Progenitor cell of endocrine pancreas (in vitro differentiated cells): ENCODE measurements around the gene PAPPA. TPM values are rescaled to one million over a fixed set of nuclear protein-coding genes. Genes with fewer than 3 reads are reported as not detected.

ENCODE experiments used
- DNase-seq: peaks from one replicate; pipeline ENCODE4 v3.0.0; 2021; ENCODE audit warnings: low spot score; ENCODE audit not compliant: unreplicated experiment
- H3K27ac Mint-ChIP-seq: 2 replicates; pipeline ENCODE4 v1.8.0; 2021; ENCODE audit warnings: mild to moderate bottlenecking, moderate library complexity, mixed read lengths
- H3K27me3 Mint-ChIP-seq: 2 replicates; pipeline ENCODE4 v1.8.0; 2021; ENCODE audit warnings: mixed read lengths
- H3K36me3 Mint-ChIP-seq: 2 replicates; pipeline ENCODE4 v1.8.0; 2022; ENCODE audit warnings: mixed read lengths; ENCODE audit not compliant: insufficient read depth
- H3K4me1 Mint-ChIP-seq: 2 replicates; pipeline ENCODE4 v1.8.0; 2021; ENCODE audit warnings: low read depth, mixed read lengths
- H3K4me3 Mint-ChIP-seq: 2 replicates; pipeline ENCODE4 v1.8.0; 2021; ENCODE audit warnings: low read depth, mild to moderate bottlenecking, moderate library complexity, mixed read lengths
- H3K9me3 Mint-ChIP-seq: 2 replicates; pipeline ENCODE4 v1.8.0; 2021; ENCODE audit warnings: low read depth, mixed read lengths
- CTCF ChIP-seq: fragments of 200-600 bp; sonication (generic); IDR thresholded peaks from one replicate; pipeline ENCODE4 v1.5.0; 2021; ENCODE audit warnings: antibody characterized with exemption, mild to moderate bottlenecking; ENCODE audit not compliant: unreplicated experiment
- total RNA-seq: library from RNA; stranded (reverse); gene quantifications from 2 replicates; pipeline ENCODE4 v1.2.1, GENCODE V29; 2021

The PAPPA gene
- total RNA-seq, 1 donor from 2014 or later: 0.36 TPM

- TF ChIP-seq CTCF: no peak
- no peak overlapping the region for H3K4me3 Mint-ChIP-seq
- H3K36me3 Mint-ChIP-seq: no peaks in the 10 kb centered on the region
- DNase-seq: no peak
- no peaks in the 10 kb centered on the region for H3K27me3 Mint-ChIP-seq
- no peak overlapping the region for H3K27ac Mint-ChIP-seq
- H3K9me3 Mint-ChIP-seq: no peaks in the 10 kb centered on the region
- peaks cover 4% of the 10 kb centered on the region for H3K4me1 Mint-ChIP-seq
Measured at GRCh38 chr9:116358251-116358650, 204.7 kb downstream of the PAPPA start.

GRCh38 chr9:116360016-116360415 is 206.4 kb downstream of the PAPPA start:
- Mint-ChIP-seq H3K4me3 (no peak overlapping the region), H3K4me1 (peaks cover 4% of the 10 kb centered on the region), H3K27ac (no peak overlapping the region), H3K9me3 (no peaks in the 10 kb centered on the region), H3K27me3 (no peaks in the 10 kb centered on the region), H3K36me3 (no peaks in the 10 kb centered on the region)
- TF ChIP-seq CTCF: no peak
- no peak for DNase-seq

DNA sequence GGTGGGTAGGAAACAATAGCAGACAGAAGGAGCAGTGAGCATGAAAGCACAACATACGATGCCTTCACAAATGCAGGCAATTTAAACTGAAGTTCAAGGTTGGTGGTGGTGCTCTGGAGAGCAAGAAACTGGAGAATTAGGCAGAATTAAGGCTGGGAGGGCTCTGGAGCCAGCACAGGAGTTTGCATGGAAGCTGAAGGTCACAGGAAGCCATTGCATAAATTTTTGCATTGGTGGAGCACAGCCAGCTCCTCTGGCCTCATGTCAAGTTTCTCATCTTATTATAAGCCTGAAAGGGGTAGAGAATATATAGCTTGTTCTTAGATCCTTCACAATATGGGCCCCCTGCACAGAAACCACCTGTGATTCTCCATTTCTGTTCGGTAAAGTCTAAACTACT is 207.4 kb downstream of the PAPPA start:
- H3K4me1 Mint-ChIP-seq: no peaks in the 10 kb centered on the region
- H3K36me3 Mint-ChIP-seq: no peaks in the 10 kb centered on the region

GRCh38 chr9:116361547-116361946 is 208.0 kb downstream of the PAPPA start:
- TF ChIP-seq CTCF: no peak
- no peak for DNase-seq
- H3K4me3 Mint-ChIP-seq: no peak overlapping the region
- no peak overlapping the region for H3K27ac Mint-ChIP-seq
- H3K36me3 Mint-ChIP-seq: no peaks in the 10 kb centered on the region
- H3K4me1 Mint-ChIP-seq: no peaks in the 10 kb centered on the region
- H3K27me3 Mint-ChIP-seq: no peaks in the 10 kb centered on the region
- no peaks in the 10 kb centered on the region for H3K9me3 Mint-ChIP-seq

More for the DNA sequence above, 207.4 kb downstream of the PAPPA start:
- DNase-seq: no peak
- H3K27ac Mint-ChIP-seq: no peak overlapping the region
- H3K9me3 Mint-ChIP-seq: no peaks in the 10 kb centered on the region
- TF ChIP-seq CTCF: no peak
- no peaks in the 10 kb centered on the region for H3K27me3 Mint-ChIP-seq
- H3K4me3 Mint-ChIP-seq: no peak overlapping the region

- no peaks in the 10 kb centered on the region for H3K9me3 Mint-ChIP-seq
- TF ChIP-seq CTCF: no peak
- H3K4me3 Mint-ChIP-seq: no peak overlapping the region
- DNase-seq: no peak
- no peaks in the 10 kb centered on the region for H3K36me3 Mint-ChIP-seq
- no peaks in the 10 kb centered on the region for H3K27me3 Mint-ChIP-seq
- H3K27ac Mint-ChIP-seq: no peak overlapping the region
- H3K4me1 Mint-ChIP-seq: no peaks in the 10 kb centered on the region
Measured at GRCh38 chr9:116362493-116362892, 208.9 kb downstream of the PAPPA start.
